K562 (cell line): ENCODE results near the gene EPN2. TPM values are rescaled to one million over a fixed set of nuclear protein-coding genes. Genes with fewer than 3 reads are reported as not detected.

ENCODE experiments used
- ATAC-seq: fragments of 200-7000 bp; cut with Tn5 transposase; 3 replicates; pipeline ENCODE4 v1.9.1; 2020; ENCODE audit warnings: moderate library complexity
- BruUV-seq: library from RNA; stranded (reverse); fragments of 400-500 nt; replicated peaks from 2 replicates; lab custom pipeline; 2021; lab: Mats Ljungman, UMichigan
- CTCF ChIA-PET: fragments of 300-600 bp; formaldehyde crosslinking; extraction: SDS; loops from one replicate; lab custom pipeline; 2021; ENCODE audit warnings: low intra/inter-chr PET ratio; lab: Yijun Ruan, JAX
- POLR2A ChIA-PET: fragments of 300-600, 350-650 bp; sonication (Branson Sonifier 250); formaldehyde crosslinking; extraction: SDS; loops from one replicate; lab custom pipeline; 2021; ENCODE audit warnings: antibody characterized with exemption, inconsistent platforms; lab: Yijun Ruan, JAX
- DNase-seq, 4 experiments: peaks; one replicate each; pipeline versions ENCODE4 v3.0.0 to v3.0.0-alpha.2; 2011 to 2018; ENCODE audit warnings: low spot score in 3 of 4, mixed read lengths in 3 of 4; ENCODE audit errors: extremely low read depth in 1 of 4
- FAIRE-seq: peaks from 2 replicates; lab custom pipeline; 2011; peaks lifted over from hg19 to GRCh38; lab: Jason Lieb, UNC
- H2AFZ ChIP-seq: 2 replicates; pipeline ENCODE4 v1.6.0; 2011; ENCODE audit warnings: low read depth, low read length, control low read depth, inconsistent platforms
- H3K27ac ChIP-seq: fragments of 200-600 bp; 3 replicates; pipeline ENCODE4 v1.8.0; 2011; ENCODE audit warnings: low read depth, mild to moderate bottlenecking, control low read depth, inconsistent platforms, low read length, moderate library complexity, mixed read lengths; ENCODE audit errors: extremely low read depth
- H3K27me3 ChIP-seq, 2 experiments: fragments of 300-600 bp in 1 of 2; 2 replicates in 1 of 2; 3 replicates in 1 of 2; pipeline versions ENCODE4 v1.6.0 to v1.8.0; 2011; ENCODE audit warnings: inconsistent platforms in 2 of 2, low read length in 2 of 2, mild to moderate bottlenecking in 1 of 2, mixed read lengths in 1 of 2, moderate library complexity in 1 of 2; ENCODE audit not compliant: control insufficient read depth in 2 of 2, insufficient read depth in 2 of 2
- H3K36me3 ChIP-seq: fragments of 300-600 bp; 3 replicates; pipeline ENCODE4 v1.8.0; 2011; ENCODE audit warnings: mild to moderate bottlenecking, low read length, inconsistent platforms; ENCODE audit not compliant: control insufficient read depth, insufficient read depth
- H3K4me1 ChIP-seq, 2 experiments: fragments of 200-600 bp in 1 of 2; replicated peaks in 1 of 2; 2 replicates in 1 of 2; 3 replicates in 1 of 2; pipeline versions ENCODE4 v1.5.1 to v1.8.0; 2011; ENCODE audit warnings: inconsistent platforms in 2 of 2, low read length in 2 of 2, mild to moderate bottlenecking in 1 of 2, mixed read lengths in 1 of 2, moderate library complexity in 1 of 2; ENCODE audit not compliant: control insufficient read depth in 2 of 2, insufficient read depth in 2 of 2
- H3K4me2 ChIP-seq: 2 replicates; pipeline ENCODE4 v1.6.1; 2011; ENCODE audit warnings: low read length, control low read depth, inconsistent platforms, mixed read lengths; ENCODE audit not compliant: insufficient read depth
- H3K4me3 ChIP-seq: fragments of 200-600 bp; sonication (generic), shearing (Covaris generic); 2 replicates; pipeline ENCODE4 v1.5.1; 2016; ENCODE audit warnings: control low read depth, inconsistent platforms
- H3K79me2 ChIP-seq: fragments of 200-600 bp; 3 replicates; pipeline ENCODE4 v1.8.0; 2011; ENCODE audit warnings: low read length, inconsistent platforms; ENCODE audit not compliant: control insufficient read depth, insufficient read depth
- H3K9ac ChIP-seq, 2 experiments: 2 replicates each; pipeline versions ENCODE4 v1.6.0 to v1.6.1; 2011; ENCODE audit warnings: low read depth in 2 of 2, low read length in 2 of 2, control low read depth in 1 of 2, inconsistent platforms in 1 of 2, mild to moderate bottlenecking in 1 of 2, mixed read lengths in 1 of 2; ENCODE audit not compliant: insufficient read depth in 1 of 2
- H3K9me1 ChIP-seq: one replicate; pipeline ENCODE4 v1.6.0; 2011; ENCODE audit warnings: inconsistent platforms, mild to moderate bottlenecking, low read length, moderate library complexity; ENCODE audit not compliant: control insufficient read depth, insufficient read depth
- H3K9me3 ChIP-seq: replicated peaks from 2 replicates; pipeline ENCODE4 v1.5.1; 2011; ENCODE audit warnings: low read depth, low read length, inconsistent platforms; ENCODE audit not compliant: control insufficient read depth, insufficient read depth
- H4K20me1 ChIP-seq: replicated peaks from 2 replicates; pipeline ENCODE4 v1.6.1; 2011; ENCODE audit warnings: low read length, inconsistent platforms, mixed read lengths; ENCODE audit not compliant: control insufficient read depth, insufficient read depth
- HNRNPLL ChIP-seq: fragments of 200-400 bp; formaldehyde crosslinking; IDR thresholded peaks from 2 replicates; pipeline ENCODE4 v1.6.1; 2017; ENCODE audit warnings: low read length, low read depth, mild to moderate bottlenecking; ENCODE audit not compliant: poor library complexity, severe bottlenecking
- MCM7 ChIP-seq, 2 experiments: fragments of 450-650 bp; IDR thresholded peaks; 2 replicates each; pipeline ENCODE4 v1.6.1; 2016 to 2018
- NCOA4 ChIP-seq: fragments of 450-650 bp; IDR thresholded peaks from 2 replicates; pipeline ENCODE4 v1.6.1; 2018; ENCODE audit warnings: mild to moderate bottlenecking; ENCODE audit not compliant: partially characterized antibody
- PRMT5 ChIP-seq: sonication (generic); formaldehyde crosslinking; IDR thresholded peaks from 2 replicates; pipeline ENCODE4 v1.5.0; 2020; ENCODE audit warnings: missing genetic modification reagents
- RB1 ChIP-seq: fragments of 450-650 bp; IDR thresholded peaks from 2 replicates; pipeline ENCODE4 v1.6.1; 2017; ENCODE audit warnings: low read depth, mild to moderate bottlenecking
- SMAD3 ChIP-seq: fragments of 450-650 bp; formaldehyde crosslinking; conservative IDR thresholded peaks from 2 replicates; pipeline ENCODE4 v1.4.0; 2020; ENCODE audit warnings: mild to moderate bottlenecking
- SMC3 ChIP-seq: conservative IDR thresholded peaks from 2 replicates; pipeline ENCODE4 v1.6.1; 2011; ENCODE audit warnings: low read depth, low read length, improper control_type of control experiment; ENCODE audit not compliant: insufficient read depth
- ZNF778 ChIP-seq: fragments of 450-650 bp; formaldehyde crosslinking; IDR thresholded peaks from 2 replicates; pipeline ENCODE4 v1.4.0; 2020; ENCODE audit warnings: mild to moderate bottlenecking, moderate library complexity
- whole genome bisulfite sequencing: fragments of 100-300 bp; shearing (Covaris generic); methylation state at CpG from one replicate; pipeline ENCODE4 v1.1.6; 2016; ENCODE audit warnings: low coverage, mixed read lengths; ENCODE audit not compliant: insufficient coverage; ENCODE audit errors: missing lambda C conversion rate; 5-methylcytosine and 5-hydroxymethylcytosine counted together
- in situ Hi-C: fragments of 300-500 bp; cut with MboI; formaldehyde crosslinking; loops from 4 replicates; pipeline ENCODE4 v1.15.0; 2018; ENCODE audit warnings: inconsistent platforms, mixed read lengths
- intact Hi-C: fragments of 100-400 bp; cut with micrococcal nuclease; formaldehyde crosslinking; loops from 2 replicates; pipeline ENCODE4 v1.14.2; 2022
- polyA plus RNA-seq, 8 experiments: library from polyadenylated mRNA; depleted of rRNA in 4 of 8; stranded (reverse) in 5 of 8; unstranded in 3 of 8; fragments of >200 nt; fragmentation: Nextera tagmentation in 2 of 8; fragmentation: Illumina TruSeq in 1 of 8; extraction: Ambion mirVana in 2 of 8; extraction: Trizol in 1 of 8; gene quantifications; 2 replicates each; pipeline versions ENCODE4 v1.2.1 to v1.2.3, GENCODE V29; 2011 to 2014; ENCODE audit warnings: inconsistent platforms in 1 of 8, missing spikeins in 1 of 8
- total RNA-seq, 7 experiments: library from RNA; depleted of rRNA in 6 of 7; stranded (reverse); fragments of >200 nt in 6 of 7; fragmentation: Illumina TruSeq in 2 of 7; extraction: Trizol in 2 of 7; gene quantifications; 2 replicates each; pipeline versions ENCODE4 v1.2.1 to v1.2.3, GENCODE V29; 2011 to 2021; ENCODE audit warnings: low replicate concordance in 1 of 7
- TF ChIP-seq, protein P1 (sequence below): fragments of 450-650 bp; formaldehyde crosslinking; IDR thresholded peaks from 2 replicates; pipeline ENCODE4 v1.4.0; 2022; ENCODE audit warnings: missing genetic modification characterization

Gene EPN2
- total and polyA plus RNA-seq, 9 of the 15 experiments (the other 6 are each of a cell fraction or from before 2014, with no cell fraction given) = 1.0 to 12.9 (median 8.9) TPM

DNA sequence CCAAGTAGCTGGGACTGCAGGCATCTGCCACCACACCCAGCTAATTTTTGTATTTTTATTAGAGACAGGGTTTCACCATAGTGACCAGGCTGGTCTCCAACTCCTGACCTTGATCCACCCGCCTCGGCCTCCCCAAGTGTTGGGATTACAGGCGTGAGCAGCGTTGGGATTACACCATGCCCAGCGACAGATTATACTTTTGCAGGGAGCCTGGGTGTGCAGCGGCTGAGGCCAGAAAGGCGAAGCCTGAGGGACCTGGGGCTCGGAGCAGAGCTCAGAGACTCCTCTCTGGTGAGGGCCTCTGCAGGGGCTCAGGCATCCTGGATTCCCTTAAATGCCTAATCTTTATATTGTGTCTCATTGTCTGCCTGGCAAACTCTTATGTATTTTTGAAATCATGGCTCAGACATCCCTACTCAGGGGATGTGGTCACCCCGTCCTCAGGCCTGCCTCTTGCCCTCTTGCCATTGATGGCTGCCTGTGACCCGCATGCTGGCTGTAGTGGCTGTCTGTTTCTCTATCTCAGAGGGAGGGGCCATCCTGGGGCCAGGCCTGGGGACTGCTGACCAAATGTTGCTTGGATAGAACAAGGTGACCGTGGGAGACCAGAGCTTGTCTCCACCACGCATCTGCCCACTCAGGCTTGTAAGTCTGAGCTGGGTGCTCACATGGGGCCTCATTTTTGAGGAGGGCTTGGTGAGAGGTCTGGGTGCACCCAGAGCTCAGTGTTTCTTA is 82.8 kb downstream of the EPN2 start:
- no peak overlapping the region for H2AFZ ChIP-seq
- no peak for TF ChIP-seq MCM7 (IDR thresholded peaks at IDR 0.05)
- TF ChIP-seq, protein P1, sequence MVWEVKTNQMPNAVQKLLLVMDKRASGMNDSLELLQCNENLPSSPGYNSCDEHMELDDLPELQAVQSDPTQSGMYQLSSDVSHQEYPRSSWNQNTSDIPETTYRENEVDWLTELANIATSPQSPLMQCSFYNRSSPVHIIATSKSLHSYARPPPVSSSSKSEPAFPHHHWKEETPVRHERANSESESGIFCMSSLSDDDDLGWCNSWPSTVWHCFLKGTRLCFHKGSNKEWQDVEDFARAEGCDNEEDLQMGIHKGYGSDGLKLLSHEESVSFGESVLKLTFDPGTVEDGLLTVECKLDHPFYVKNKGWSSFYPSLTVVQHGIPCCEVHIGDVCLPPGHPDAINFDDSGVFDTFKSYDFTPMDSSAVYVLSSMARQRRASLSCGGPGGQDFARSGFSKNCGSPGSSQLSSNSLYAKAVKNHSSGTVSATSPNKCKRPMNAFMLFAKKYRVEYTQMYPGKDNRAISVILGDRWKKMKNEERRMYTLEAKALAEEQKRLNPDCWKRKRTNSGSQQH (CRISPR knock-in tag) = no peak
- no peak for TF ChIP-seq ZNF778 (CRISPR knock-in tag)
- TF ChIP-seq SMAD3 (CRISPR knock-in tag) = no peak
- TF ChIP-seq NCOA4 = no peak
- TF ChIP-seq RB1 = no peak
- no peak for TF ChIP-seq HNRNPLL
- no peak for TF ChIP-seq SMC3
- no peak for TF ChIP-seq PRMT5
- in situ Hi-C loops = no loop called here
- H3K4me1 ChIP-seq = peaks cover 5 to 6% of the 10 kb centered on the region in 2 experiments; a peak in 3 of 5 replicates
- intact Hi-C loops = no loop called here
- H3K4me3 ChIP-seq = no peak overlapping the region
- no peaks in the 10 kb centered on the region for H3K79me2 ChIP-seq
- ATAC-seq (no peak), FAIRE-seq (no peak), DNase-seq (no peak)
- no peak overlapping the region for H3K27ac ChIP-seq
- peaks cover 4% of the 10 kb centered on the region for H3K9me1 ChIP-seq
- H4K20me1 ChIP-seq = no peaks in the 10 kb centered on the region
- ChIA-PET POLR2A (interaction anchor here (2.2 kb wide), 1 partner anchor 13 kb away, joined by 9 read pairs; no protein-coding TSS in a partner anchor), CTCF (no interaction called here)
- H3K9me3 ChIP-seq = no peaks in the 10 kb centered on the region
- no peaks in the 10 kb centered on the region for H3K27me3 ChIP-seq
- 0 out of 3 replicates have a peak, but pooled peaks cover 2% of the 10 kb centered on the region for H3K36me3 ChIP-seq
- BruUV-seq = no TSS peak
- 81% methylated on average over 8 of the region's 12 CpGs for WGBS
- H3K9ac ChIP-seq = no peak overlapping the region
- H3K4me2 ChIP-seq = no peak overlapping the region
